HepG2 (cell line): Measurements from ENCODE around the gene IRF2. TPM values are rescaled to one million over a fixed set of nuclear protein-coding genes. Genes with fewer than 3 reads are reported as not detected.

ENCODE experiments used
- ATAC-seq: fragments of 200-7000 bp; cut with Tn5 transposase; 3 replicates; pipeline ENCODE4 v1.9.1; 2020; ENCODE audit warnings: mild to moderate bottlenecking, moderate library complexity
- BruUV-seq: library from RNA; stranded (reverse); fragments of 400-500 nt; replicated peaks from 2 replicates; lab custom pipeline; 2021; lab: Mats Ljungman, UMichigan
- CTCF ChIA-PET: fragments of 300-600 bp; formaldehyde crosslinking; extraction: SDS; loops from one replicate; lab custom pipeline; 2021; ENCODE audit warnings: low total read pairs, inconsistent platforms, low intra/inter-chr PET ratio; lab: Yijun Ruan, JAX
- POLR2A ChIA-PET: fragments of 350-600 bp; sonication (Branson Sonifier 250); formaldehyde crosslinking; loops from one replicate; lab custom pipeline; 2020; ENCODE audit warnings: antibody characterized with exemption, inconsistent platforms; lab: Yijun Ruan, JAX
- DNase-seq: peaks from one replicate; pipeline ENCODE4 v3.0.0-alpha.2; 2015; ENCODE audit warnings: low spot score
- FAIRE-seq: peaks from 3 replicates; lab custom pipeline; 2011; peaks lifted over from hg19 to GRCh38; lab: Jason Lieb, UNC
- H2AFZ ChIP-seq: one replicate; pipeline ENCODE4 v1.6.1; 2011; ENCODE audit warnings: low read length, inconsistent platforms
- H3K27ac ChIP-seq: fragments of 300-600 bp; 3 replicates; pipeline ENCODE4 v1.8.0; 2011; ENCODE audit warnings: mixed run types, mild to moderate bottlenecking, mixed read lengths, low read length, inconsistent platforms; ENCODE audit not compliant: insufficient read depth; ENCODE audit errors: extremely low read length
- H3K27me3 ChIP-seq, 2 experiments: fragments of 200-600 bp in 1 of 2; 2 replicates in 1 of 2; 3 replicates in 1 of 2; pipeline versions ENCODE4 v1.6.0 to v1.8.0; 2011; ENCODE audit warnings: low read length in 2 of 2, mild to moderate bottlenecking in 2 of 2, moderate library complexity in 2 of 2, inconsistent platforms in 1 of 2; ENCODE audit not compliant: insufficient read depth in 2 of 2, control insufficient read depth in 1 of 2
- H3K36me3 ChIP-seq, 2 experiments: fragments of 200-600 bp in 1 of 2; replicated peaks in 1 of 2; 2 replicates in 1 of 2; 3 replicates in 1 of 2; pipeline versions ENCODE4 v1.5.1 to v1.8.0; 2011; ENCODE audit warnings: low read length in 2 of 2, inconsistent platforms in 1 of 2; ENCODE audit not compliant: insufficient read depth in 2 of 2, control insufficient read depth in 1 of 2
- H3K4me1 ChIP-seq: 2 replicates; pipeline ENCODE4 v1.5.1; 2012; ENCODE audit warnings: low read length, inconsistent platforms; ENCODE audit not compliant: insufficient read depth
- H3K4me2 ChIP-seq: 2 replicates; pipeline ENCODE4 v1.6.0; 2011; ENCODE audit warnings: low read depth, low read length, inconsistent platforms
- H3K4me3 ChIP-seq, 3 experiments: fragments of 200-600 bp in 1 of 3; sonication (generic), shearing (Covaris generic) in 1 of 3; replicated peaks in 1 of 3; 2 replicates each; pipeline ENCODE4 v1.5.1; 2011 to 2016; ENCODE audit warnings: low read length in 3 of 3, inconsistent platforms in 2 of 3, low read depth in 2 of 3, mild to moderate bottlenecking in 2 of 3, control low read depth in 1 of 3, mixed read lengths in 1 of 3; ENCODE audit not compliant: insufficient read depth in 1 of 3
- H3K79me2 ChIP-seq: one replicate; pipeline ENCODE4 v1.6.1; 2011; ENCODE audit warnings: low read length, inconsistent platforms; ENCODE audit not compliant: insufficient read depth
- H3K9ac ChIP-seq: 2 replicates; pipeline ENCODE4 v1.6.0; 2011; ENCODE audit warnings: mild to moderate bottlenecking, low read depth, low read length, inconsistent platforms; ENCODE audit not compliant: insufficient read depth
- H3K9me3 ChIP-seq: 2 replicates; pipeline ENCODE4 v1.5.1; 2012; ENCODE audit warnings: mild to moderate bottlenecking, low read length
- H4K20me1 ChIP-seq: 2 replicates; pipeline ENCODE4 v1.6.0; 2011; ENCODE audit warnings: inconsistent platforms, mild to moderate bottlenecking, low read length, moderate library complexity; ENCODE audit not compliant: insufficient read depth
- FOXC1 ChIP-seq: sonication (generic); formaldehyde crosslinking; IDR thresholded peaks from 2 replicates; pipeline ENCODE4 v1.8.0; 2022; ENCODE audit warnings: mild to moderate bottlenecking, missing genetic modification reagents, borderline replicate concordance
- HHEX ChIP-seq: IDR thresholded peaks from 2 replicates; pipeline ENCODE4 v1.6.1; 2016; ENCODE audit warnings: control low read depth
- KLF16 ChIP-seq, 2 experiments: sonication (generic) in 1 of 2; formaldehyde crosslinking in 1 of 2; IDR thresholded peaks; 2 replicates each; pipeline versions ENCODE4 v1.6.1 to v1.8.0; 2016 to 2023; ENCODE audit warnings: missing genetic modification reagents in 2 of 2, missing compliant biosample characterization in 1 of 2
- ZKSCAN1 ChIP-seq: fragments of 150-350 bp; IDR thresholded peaks from 2 replicates; pipeline ENCODE4 v1.6.1; 2014; ENCODE audit warnings: low read length
- ZNF772 ChIP-seq: sonication (generic); formaldehyde crosslinking; IDR thresholded peaks from 2 replicates; pipeline ENCODE4 v1.5.0; 2020; ENCODE audit warnings: mild to moderate bottlenecking, missing genetic modification reagents
- WGBS: methylation state at CpG from one replicate; pipeline ENCODE4 v1.1.6; 2017; ENCODE audit warnings: low lambda C conversion rate; 5-methylcytosine and 5-hydroxymethylcytosine counted together
- in situ Hi-C: cut with HindIII; loops from 2 replicates; pipeline ENCODE4 v1.10.0; 2017; ENCODE audit warnings: low pct_unique_long_range_greater_than_20kb; ENCODE audit not compliant: extremely low pct_ligation_motif_present
- intact Hi-C: fragments of 100-400 bp; cut with micrococcal nuclease; formaldehyde crosslinking; loops from one replicate; pipeline ENCODE4 v1.10.0; 2022; ENCODE audit not compliant: unreplicated experiment
- polyA plus RNA-seq, 8 experiments: library from polyadenylated mRNA; depleted of rRNA in 3 of 8; stranded (reverse) in 7 of 8; unstranded in 1 of 8; fragments of >200 nt; fragmentation: Illumina TruSeq in 4 of 8; extraction: Trizol in 4 of 8; gene quantifications; 2 replicates each; pipeline versions ENCODE4 v1.2.1 to v1.2.3, GENCODE V29; 2011 to 2016; ENCODE audit warnings: low read depth in 4 of 8, missing spikeins in 1 of 8, mixed read lengths in 1 of 8; ENCODE audit not compliant: insufficient read depth in 1 of 8
- total RNA-seq, 5 experiments: library from RNA; depleted of rRNA; stranded (reverse); fragments of >200 nt; fragmentation: Illumina TruSeq; extraction: Trizol; gene quantifications; 2 replicates each; pipeline ENCODE4 v1.2.3, GENCODE V29; 2016; ENCODE audit warnings: low read depth in 1 of 5

Gene IRF2
- total and polyA plus RNA-seq, 2 of the 13 experiments (the other 11 are each of a cell fraction or from before 2014, with no cell fraction given) = 15.5 to 28.8 TPM

DNA sequence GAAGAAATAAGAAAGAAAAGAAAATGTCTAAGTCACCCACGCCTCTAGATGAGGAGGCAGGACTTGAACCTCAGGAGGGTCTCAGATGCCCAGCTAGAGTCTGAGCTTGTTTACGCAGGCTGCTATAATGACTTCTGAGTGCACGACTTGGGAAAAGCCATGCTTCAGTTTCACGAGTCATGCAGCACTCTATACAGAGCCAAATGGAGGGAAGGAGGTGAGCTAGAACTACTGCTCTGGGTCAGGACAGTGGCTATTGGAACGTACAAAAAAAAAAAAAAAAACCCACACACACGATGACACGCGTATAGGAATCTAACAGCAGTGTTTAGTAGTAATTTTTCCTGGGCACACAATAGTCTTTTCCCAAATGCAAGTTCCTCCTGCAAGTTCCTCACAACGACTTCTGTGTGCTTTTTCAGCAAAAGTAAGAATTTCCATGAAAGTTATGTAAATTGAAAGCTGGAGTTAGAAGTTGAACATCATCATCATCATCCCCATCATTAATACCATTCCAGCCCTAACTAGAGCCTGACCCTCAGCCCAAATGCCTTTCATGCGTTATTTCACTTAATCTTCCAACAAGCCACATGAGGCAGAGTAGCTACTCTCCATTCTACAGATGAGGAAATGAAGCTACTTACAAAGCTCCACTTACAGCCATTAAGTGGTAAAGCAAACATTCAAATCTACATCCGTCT is 36.6 kb downstream of the IRF2 start:
- peaks cover 66% of the 10 kb centered on the region for H3K79me2 ChIP-seq
- intact Hi-C loops (no loop called here), in situ Hi-C loops (no loop called here)
- peaks cover 5% of the 10 kb centered on the region; the same call in 1 of the 2 replicates for H4K20me1 ChIP-seq
- no peak overlapping the region for H3K27ac ChIP-seq
- H3K4me1 ChIP-seq = peaks cover 76% of the 10 kb centered on the region
- ChIA-PET CTCF (no interaction called here), POLR2A (no interaction called here)
- WGBS = 92% methylated on average over 11 of the region's 11 CpGs
- no peaks in the 10 kb centered on the region for H3K9me3 ChIP-seq
- H2AFZ ChIP-seq = no peak overlapping the region
- no peak overlapping the region for H3K4me2 ChIP-seq
- no peaks in the 10 kb centered on the region; a peak in 1 of 5 replicates for H3K36me3 ChIP-seq
- H3K27me3 ChIP-seq = no peaks in the 10 kb centered on the region
- TF ChIP-seq ZNF772 (CRISPR knock-in tag) (no peak), HHEX (CRISPR knock-in tag) (no peak)
- no TSS peak for BruUV-seq
- H3K9ac ChIP-seq = no peak overlapping the region
- DNase-seq = no peak
- no peak overlapping the region for H3K4me3 ChIP-seq
- no peak for ATAC-seq
- no peak for FAIRE-seq

DNA sequence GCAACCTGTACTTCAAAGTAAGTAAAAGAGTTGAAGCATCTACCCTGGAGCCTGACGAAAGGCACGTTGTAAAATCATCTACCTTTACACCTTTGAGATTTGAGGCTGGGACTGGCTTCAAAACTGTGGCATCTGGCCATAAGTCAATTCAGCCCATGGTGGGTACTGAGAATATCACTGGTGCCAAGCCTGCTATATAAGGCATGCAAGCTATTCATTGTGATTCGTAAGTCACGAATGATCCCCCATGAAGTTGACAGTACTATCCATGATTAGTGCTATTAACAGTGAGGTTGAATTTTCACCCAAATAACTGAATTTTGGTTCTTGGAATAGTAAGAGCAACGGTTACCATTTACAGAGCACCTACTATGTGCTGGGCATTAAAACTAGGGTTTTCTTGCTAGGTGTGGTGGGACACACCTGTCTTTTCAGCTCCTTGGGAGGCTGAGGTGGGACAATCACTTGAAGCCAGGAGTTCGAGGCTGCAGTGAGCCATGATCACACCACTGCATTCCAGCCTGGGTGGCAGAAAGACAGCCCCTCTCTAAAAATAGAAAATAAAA is 39.8 kb downstream of the IRF2 start:
- Histone ChIP-seq H3K9ac (no peak overlapping the region), H3K4me2 (no peak overlapping the region), H3K4me3 (no peak overlapping the region), H4K20me1 (peaks cover 9% of the 10 kb centered on the region; the same call in 1 of the 2 replicates), H3K27ac (no peak overlapping the region), H3K9me3 (no peaks in the 10 kb centered on the region), H3K36me3 (no peaks in the 10 kb centered on the region; a peak in 2 of 5 replicates), H3K79me2 (peaks cover 69% of the 10 kb centered on the region), H3K27me3 (no peaks in the 10 kb centered on the region), H2AFZ (no peak overlapping the region), H3K4me1 (peaks cover 50% of the 10 kb centered on the region)
- in situ Hi-C loops (loop anchor here (5.0 kb wide), 1 partner anchor 38 kb away; the partner anchor contains the start of gene IRF2), intact Hi-C loops (no loop called here)
- ChIA-PET POLR2A (interaction anchor here (1.1 to 1.3 kb wide), 2 partner anchors 70 to 86 kb away, joined by 3 to 6 read pairs; no protein-coding TSS in a partner anchor), CTCF (no interaction called here)
- no peak for DNase-seq
- BruUV-seq = no TSS peak
- no peak for FAIRE-seq
- TF ChIP-seq FOXC1 (no peak), KLF16 (CRISPR knock-in tag; IDR thresholded peaks at IDR 0.05) (0 out of 4 replicates have a peak, but pooled peaks of 1 of the 2 experiments have one; percentile 8), ZKSCAN1 (peak; percentile 67)
- WGBS = 74% methylated on average over 6 of the region's 6 CpGs
- peak; percentile 25; the same call in 2 of the 3 replicates for ATAC-seq
